GM18502 (cell line): Measurements from ENCODE around the gene PRSS16.
"Not testable (repeated sequence)": the region's sequence is repeated elsewhere in the genome, so short reads cannot be mapped to it uniquely, and the experiment has no call there.

ENCODE experiments used
- ATAC-seq: cut with Tn5 transposase; IDR thresholded peaks from one replicate; pipeline ENCODE4 v1.9.1; 2021; ENCODE audit warnings: mild to moderate bottlenecking; ENCODE audit not compliant: unreplicated experiment, poor library complexity

The PRSS16 gene

GRCh38 chr6:27247133-27247836 lies at the start of gene PRSS16:
Gene PRSS16 (plus strand): TSS chr6:27247701. CDS start chr6:27247738, 37 bp downstream.
- no peak for ATAC-seq

GRCh38 chr6:27205375-27206278 lies 41.9 kb upstream of the PRSS16 start:
- ATAC-seq, result no peak

- ATAC-seq, result no peak
These were observed 40.7 kb upstream of the PRSS16 start for GRCh38 chr6:27206806-27207205.

- ATAC-seq, result no peak
These were observed 39.5 kb upstream of the PRSS16 start for GRCh38 chr6:27208042-27208441.

GRCh38 chr6:27209196-27209595 lies 38.3 kb upstream of the PRSS16 start:
- no peak for ATAC-seq

- ATAC-seq, result no peak
These were observed 37.7 kb upstream of the PRSS16 start for GRCh38 chr6:27209659-27210269.

- not testable (repeated sequence) for ATAC-seq
These were observed 34.4 kb upstream of the PRSS16 start for GRCh38 chr6:27213091-27213517.

GRCh38 chr6:27213544-27214125 lies 33.9 kb upstream of the PRSS16 start:
- no peak for ATAC-seq

- ATAC-seq, result no peak
These were observed 33.3 kb upstream of the PRSS16 start for GRCh38 chr6:27214126-27214601.

- no peak for ATAC-seq
These were observed 30.6 kb upstream of the PRSS16 start for GRCh38 chr6:27216874-27217273.

- not testable (repeated sequence) for ATAC-seq
These were observed 24.5 kb upstream of the PRSS16 start for GRCh38 chr6:27222971-27223370.

- no peak for ATAC-seq
These were observed 22.8 kb upstream of the PRSS16 start for GRCh38 chr6:27224729-27225128.

GRCh38 chr6:27228963-27229477 lies 18.5 kb upstream of the PRSS16 start:
- no peak for ATAC-seq

GRCh38 chr6:27230758-27231111 lies 16.8 kb upstream of the PRSS16 start:
- ATAC-seq, result no peak

GRCh38 chr6:27234576-27234975 lies 12.9 kb upstream of the PRSS16 start:
- ATAC-seq, result no peak

GRCh38 chr6:27237089-27237803 lies 10.3 kb upstream of the PRSS16 start:
- no peak for ATAC-seq

GRCh38 chr6:27238010-27238983 lies 9.2 kb upstream of the PRSS16 start:
- no peak for ATAC-seq

- ATAC-seq, result no peak
These were observed 8.2 kb upstream of the PRSS16 start for GRCh38 chr6:27239258-27239657.

GRCh38 chr6:27241443-27241842 lies 6.1 kb upstream of the PRSS16 start:
- ATAC-seq, result no peak
